Aorta (tissue), 5 donors: ENCODE measurements around the gene TNPO2. TPM values are rescaled to one million over a fixed set of nuclear protein-coding genes. Genes with fewer than 3 reads are reported as not detected.

Source experiments
- ATAC-seq: fragments of 200-7000 bp; cut with Tn5 transposase; one replicate; pipeline ENCODE4 v1.9.1; 2022; ENCODE audit warnings: moderate library complexity; ENCODE audit not compliant: low FRiP score
- DNase-seq, 2 donors: peaks; one replicate each; pipeline ENCODE4 v3.0.0-alpha.2; 2020
- H3K27ac ChIP-seq, 2 donors: one replicate each; pipeline ENCODE4 v1.5.1; 2013; ENCODE audit warnings: low read length in 2 of 2, mild to moderate bottlenecking in 2 of 2, moderate library complexity in 2 of 2, control low read depth in 1 of 2, inconsistent platforms in 1 of 2, low read depth in 1 of 2
- H3K27me3 ChIP-seq, 2 donors: one replicate each; pipeline ENCODE4 v1.6.1; 2013; ENCODE audit warnings: control low read depth in 1 of 2, low read length in 1 of 2, mild to moderate bottlenecking in 1 of 2, moderate library complexity in 1 of 2; ENCODE audit not compliant: insufficient read depth in 2 of 2, control insufficient read depth in 1 of 2
- H3K36me3 ChIP-seq, 2 donors: one replicate each; pipeline ENCODE4 v1.6.1; 2013; ENCODE audit warnings: control low read depth in 1 of 2, low read length in 1 of 2, mild to moderate bottlenecking in 1 of 2; ENCODE audit not compliant: insufficient read depth in 2 of 2, control insufficient read depth in 1 of 2
- H3K4me1 ChIP-seq, 2 donors: one replicate each; pipeline ENCODE4 v1.6.1; 2013; ENCODE audit warnings: low read length in 2 of 2, control low read depth in 1 of 2, mild to moderate bottlenecking in 1 of 2, moderate library complexity in 1 of 2; ENCODE audit not compliant: insufficient read depth in 2 of 2, control insufficient read depth in 1 of 2
- H3K4me3 ChIP-seq, 2 donors: one replicate each; pipeline ENCODE4 v1.5.1; 2013; ENCODE audit warnings: low read length in 2 of 2, control low read depth in 1 of 2, mild to moderate bottlenecking in 1 of 2
- H3K9me3 ChIP-seq: one replicate; pipeline ENCODE4 v1.6.1; 2013; ENCODE audit warnings: mild to moderate bottlenecking, low read length; ENCODE audit not compliant: control insufficient read depth
- WGBS, 2 donors: extraction: QIAGEN DNeasy Blood & Tissue Kit; methylation state at CpG; one replicate each; pipeline ENCODE4 v1.1.7; 2013; 5-methylcytosine and 5-hydroxymethylcytosine counted together
- intact Hi-C, 2 donors: fragments of 100-400 bp; cut with DNase I; formaldehyde crosslinking; loops; one replicate each; pipeline versions ENCODE4 v1.14.2 to v1.15.0; 2022
- polyA plus RNA-seq, 2 donors: library from polyadenylated mRNA; stranded (reverse); fragments of 200-250 nt; gene quantifications; one replicate each; pipeline ENCODE4 v1.2.3, GENCODE V29; 2013
- total RNA-seq, 2 donors: library from RNA; stranded (reverse); fragmentation: NEBNext Ultra II Directional; extraction: Animal tissue kit (Norgen Biotek cat#: 25700); gene quantifications; one replicate each; pipeline ENCODE4 v1.2.1, GENCODE V29; 2021
- donor health status: healthy with polysubstance abuse.
- donor health status: Bipolar disorder and iron deficiency.
- donor health status: DM: no; HTN: no; CAD: no.
- donor health status: DM: no; HTN: no; CAD: no.
- donor health status: DM: yes; HTN: yes; CAD: no.

Gene TNPO2
- total and polyA plus RNA-seq, 4 donors: 15.2 to 71.8 (median 50.0) TPM

DNA sequence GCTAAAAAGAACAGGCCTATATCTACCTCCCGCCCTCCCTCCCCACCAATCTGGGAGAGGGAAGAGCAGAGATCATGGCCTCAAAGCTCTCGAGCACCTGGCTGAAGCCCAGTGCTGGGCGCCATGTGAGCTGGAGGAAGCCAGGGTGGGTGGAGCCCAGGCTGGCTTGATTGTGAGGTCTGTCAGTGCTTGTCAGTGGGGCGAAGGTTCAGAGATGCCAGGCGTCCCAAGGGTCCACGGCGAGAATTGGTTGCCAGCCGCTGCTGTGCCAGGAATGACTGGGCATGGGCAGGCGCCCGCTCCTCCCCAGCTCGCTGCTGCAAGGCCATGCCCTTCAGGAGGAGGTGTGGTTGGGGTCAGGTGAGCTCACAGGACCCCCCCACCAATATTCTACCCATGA lies 39.4 kb upstream of the TNPO2 start:
- Histone ChIP-seq H3K27me3 (no peaks in the 10 kb centered on the region), H3K9me3 (no peaks in the 10 kb centered on the region), H3K36me3 (peaks cover 0 to 2% of the 10 kb centered on the region in 2 donors), H3K4me1 (no peaks in the 10 kb centered on the region), H3K27ac (no peak overlapping the region), H3K4me3 (no peak overlapping the region)
- intact Hi-C loops: loop anchor here (5.0 kb wide), 2 partner anchors 34 to 39 kb away; partner anchors contain the start of genes PRDX2 (in 1 of the 2) and THSD8 (in 1 of the 2)
- 73 to 86% methylated on average over 11 of the region's 11 CpGs for WGBS, 2 donors
- ATAC-seq (no peak), DNase-seq (no peak)

DNA sequence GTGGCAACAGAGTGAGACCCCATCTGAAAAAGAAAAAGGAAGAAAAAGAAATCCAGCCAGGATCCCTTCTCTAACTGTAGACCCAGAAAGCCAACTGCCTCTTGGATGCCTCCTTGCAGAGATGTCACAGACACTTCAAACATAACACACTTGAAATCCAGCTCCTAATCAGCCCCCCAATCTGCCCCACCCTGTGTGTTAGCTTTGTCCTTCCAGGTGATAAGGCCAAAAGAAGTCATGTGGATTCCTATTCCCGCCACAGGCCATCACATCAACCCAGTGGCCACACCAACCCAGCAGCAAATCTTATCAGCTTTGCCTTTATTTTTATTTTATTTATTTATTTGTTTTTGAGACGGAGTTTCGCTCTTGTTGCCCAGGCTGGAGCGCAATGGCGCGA lies 36.0 kb upstream of the TNPO2 start:
- 84 to 92% methylated on average over 6 of the region's 6 CpGs for WGBS, 2 donors
- DNase-seq (no peak), ATAC-seq (no peak)
- peaks cover 0 to 2% of the 10 kb centered on the region in 2 donors for H3K36me3 ChIP-seq
- H3K9me3 ChIP-seq: no peaks in the 10 kb centered on the region
- no peaks in the 10 kb centered on the region for H3K4me1 ChIP-seq
- no peak overlapping the region for H3K4me3 ChIP-seq
- no peak overlapping the region for H3K27ac ChIP-seq
- no peaks in the 10 kb centered on the region for H3K27me3 ChIP-seq
- intact Hi-C loops: loop anchor here (1.0 to 5.0 kb wide), 3 partner anchors 38 to 88 kb away; partner anchors contain the start of genes PRDX2 (in 1 of the 2) and THSD8 (in 1 of the 2)

DNA sequence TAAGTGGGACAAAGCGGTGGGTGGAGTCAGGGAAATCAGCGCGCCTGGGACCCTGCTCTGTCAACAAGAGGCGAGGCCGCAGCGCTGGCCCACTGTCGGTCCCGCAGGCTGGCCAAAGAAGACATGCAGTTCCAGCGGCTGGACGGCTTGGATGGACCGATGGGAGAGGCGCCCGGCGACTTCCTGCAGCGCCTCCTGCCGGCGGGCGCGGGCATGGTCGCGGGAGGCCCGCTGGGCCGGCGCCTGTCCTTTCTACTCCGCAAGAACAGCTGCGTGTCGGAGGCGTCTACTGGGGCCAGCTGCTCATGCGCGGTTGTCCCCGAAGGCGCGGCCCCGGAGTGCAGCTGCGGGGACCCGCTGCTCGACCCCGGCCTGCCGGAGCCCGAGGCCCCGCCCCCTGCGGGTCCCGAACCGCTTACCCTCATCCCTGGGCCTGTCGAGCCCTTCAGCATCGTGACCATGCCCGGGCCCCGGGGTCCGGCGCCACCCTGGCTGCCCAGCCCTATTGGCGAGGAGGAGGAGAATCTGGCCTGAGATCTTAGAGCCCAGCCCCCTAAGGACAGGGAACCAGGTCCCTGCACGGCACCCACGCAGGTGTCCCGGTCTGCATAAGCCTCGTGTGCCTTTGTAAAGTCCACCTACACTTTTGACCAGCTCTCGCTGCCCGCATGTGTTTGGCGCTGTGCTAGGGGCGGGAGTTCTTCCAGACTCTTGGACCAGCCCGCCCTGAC lies 34.0 kb upstream of the TNPO2 start:
- DNase-seq: peak; percentile 83 to 91
- no peaks in the 10 kb centered on the region for H3K27me3 ChIP-seq
- no peaks in the 10 kb centered on the region for H3K9me3 ChIP-seq
- H3K27ac ChIP-seq: no peak overlapping the region
- no peak overlapping the region for H3K4me3 ChIP-seq
- peak; percentile 84 for ATAC-seq
- H3K36me3 ChIP-seq: no peaks in the 10 kb centered on the region
- WGBS, 2 donors: 3% methylated on average over 50 to 60 of the region's 60 CpGs
- intact Hi-C loops: no loop called here
- H3K4me1 ChIP-seq: no peaks in the 10 kb centered on the region

DNA sequence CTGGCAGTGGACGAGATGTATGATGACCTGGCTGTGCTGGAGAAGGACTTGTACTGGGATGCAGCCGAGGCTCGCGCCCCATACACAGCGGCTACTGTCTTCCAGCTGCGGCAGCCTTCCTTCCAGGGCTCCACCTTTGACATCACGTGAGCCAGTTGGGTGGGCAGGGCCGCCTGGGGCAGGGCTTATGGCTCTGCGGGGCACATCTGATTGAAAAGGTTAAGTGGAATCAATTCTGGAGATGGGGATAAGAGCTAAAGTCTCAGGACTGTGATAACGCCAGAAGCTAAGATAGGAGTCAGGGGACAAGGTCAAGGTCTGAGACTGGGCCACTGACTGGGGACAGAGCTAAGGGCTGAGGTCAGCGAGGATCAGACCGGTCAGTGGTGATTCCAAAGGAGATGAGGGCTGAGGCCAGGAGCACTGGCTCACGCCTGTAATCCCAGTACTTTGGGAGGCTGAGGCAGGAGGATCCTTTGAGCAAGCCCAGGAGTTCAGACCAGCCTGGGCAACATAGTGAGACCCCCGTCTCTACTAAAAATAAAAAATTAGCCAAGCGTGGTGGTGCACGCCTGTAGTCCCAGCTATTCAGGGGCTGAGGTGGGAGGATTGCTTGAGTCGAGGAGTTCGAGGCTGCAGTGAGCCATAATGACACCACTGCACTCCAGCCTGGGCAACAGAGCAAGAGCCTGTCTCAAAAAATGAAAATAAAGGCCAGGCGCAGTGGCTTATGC lies 32.6 kb upstream of the TNPO2 start:
- no peak overlapping the region for H3K4me3 ChIP-seq
- no peak overlapping the region for H3K27ac ChIP-seq
- H3K36me3 ChIP-seq: no peaks in the 10 kb centered on the region
- H3K27me3 ChIP-seq: no peaks in the 10 kb centered on the region
- WGBS, 2 donors: 88% methylated on average over 19 of the region's 19 CpGs
- intact Hi-C loops: no loop called here
- no peaks in the 10 kb centered on the region for H3K4me1 ChIP-seq
- ATAC-seq (no peak), DNase-seq (no peak)
- H3K9me3 ChIP-seq: no peaks in the 10 kb centered on the region

DNA sequence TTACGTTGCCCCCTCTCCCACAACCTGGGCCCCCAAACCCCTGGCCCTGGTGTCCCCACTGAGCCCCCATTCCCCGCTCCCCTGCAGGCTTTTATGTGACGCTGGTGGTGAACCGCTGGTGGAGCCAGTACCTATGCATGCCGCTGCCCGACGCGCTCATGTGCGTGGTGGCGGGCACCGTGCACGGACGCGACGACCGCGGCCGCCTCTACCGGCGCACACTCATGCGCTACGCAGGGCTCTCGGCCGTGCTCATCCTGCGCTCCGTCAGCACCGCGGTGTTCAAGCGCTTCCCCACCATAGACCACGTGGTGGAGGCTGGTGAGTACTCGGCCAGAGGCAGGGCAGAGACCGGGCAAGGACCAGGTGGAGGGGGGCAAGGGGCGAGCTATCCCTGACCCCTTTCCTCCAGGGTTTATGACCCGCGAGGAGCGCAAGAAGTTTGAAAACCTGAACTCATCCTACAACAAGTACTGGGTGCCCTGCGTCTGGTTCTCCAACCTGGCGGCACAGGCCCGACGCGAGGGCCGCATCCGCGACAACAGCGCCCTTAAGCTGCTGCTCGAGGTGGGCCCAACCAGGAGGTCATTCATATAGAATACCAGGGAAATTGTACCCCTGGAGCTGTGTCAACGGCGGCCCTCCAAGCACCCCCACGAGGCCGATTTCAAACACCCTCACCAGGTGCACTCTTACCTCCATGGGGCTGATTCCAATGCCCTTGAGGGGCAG lies 30.9 kb upstream of the TNPO2 start:
- Histone ChIP-seq H3K27ac (no peak overlapping the region), H3K4me1 (no peaks in the 10 kb centered on the region), H3K9me3 (no peaks in the 10 kb centered on the region), H3K4me3 (no peak overlapping the region), H3K27me3 (no peaks in the 10 kb centered on the region), H3K36me3 (no peaks in the 10 kb centered on the region)
- intact Hi-C loops: no loop called here
- DNase-seq (no peak), ATAC-seq (no peak)
- WGBS, 2 donors: 67 to 68% methylated on average over 49 to 50 of the region's 50 CpGs

DNA sequence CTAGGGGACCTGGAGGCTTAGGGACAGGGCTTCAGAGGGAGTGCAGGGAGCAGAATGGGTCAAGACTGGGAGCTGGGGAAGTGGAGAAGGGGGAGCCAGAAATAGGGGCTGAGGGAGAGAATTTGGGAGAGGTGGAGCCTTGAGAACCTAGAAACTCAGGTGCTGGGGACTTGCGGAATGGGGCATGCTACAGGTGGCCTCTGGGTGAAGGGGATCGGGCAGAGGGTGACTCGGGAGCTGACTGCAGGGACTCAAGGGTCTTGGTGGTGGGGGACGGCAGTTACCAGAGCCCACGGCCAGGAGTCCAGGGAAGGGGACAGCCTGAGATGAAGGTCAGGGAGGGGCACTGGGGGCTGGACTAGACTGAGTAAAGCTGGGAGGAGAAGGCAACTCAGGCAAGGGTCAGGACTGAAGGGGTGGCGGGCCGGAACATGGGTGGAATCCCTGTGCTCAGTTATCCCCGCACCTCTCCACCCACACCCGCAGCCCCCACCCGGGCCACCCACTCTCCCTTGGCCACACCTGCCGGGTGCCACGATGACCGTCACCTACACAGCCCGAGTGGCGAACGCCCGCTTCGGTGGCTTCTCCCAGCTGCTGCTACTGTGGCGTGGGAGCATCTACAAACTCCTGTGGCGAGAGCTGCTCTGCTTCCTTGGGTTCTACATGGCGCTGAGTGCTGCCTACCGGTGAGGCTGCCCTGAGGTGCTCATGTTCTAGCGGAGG lies 28.5 kb upstream of the TNPO2 start:
- no peaks in the 10 kb centered on the region for H3K9me3 ChIP-seq
- peaks cover 3 to 4% of the 10 kb centered on the region in 2 donors for H3K36me3 ChIP-seq
- ATAC-seq: no peak
- H3K27ac ChIP-seq: no peak overlapping the region
- WGBS, 2 donors: 81% methylated on average over 20 to 23 of the region's 23 CpGs
- no peaks in the 10 kb centered on the region for H3K4me1 ChIP-seq
- no peak overlapping the region for H3K4me3 ChIP-seq
- no peaks in the 10 kb centered on the region for H3K27me3 ChIP-seq
- DNase-seq: no peak
- intact Hi-C loops: no loop called here

DNA sequence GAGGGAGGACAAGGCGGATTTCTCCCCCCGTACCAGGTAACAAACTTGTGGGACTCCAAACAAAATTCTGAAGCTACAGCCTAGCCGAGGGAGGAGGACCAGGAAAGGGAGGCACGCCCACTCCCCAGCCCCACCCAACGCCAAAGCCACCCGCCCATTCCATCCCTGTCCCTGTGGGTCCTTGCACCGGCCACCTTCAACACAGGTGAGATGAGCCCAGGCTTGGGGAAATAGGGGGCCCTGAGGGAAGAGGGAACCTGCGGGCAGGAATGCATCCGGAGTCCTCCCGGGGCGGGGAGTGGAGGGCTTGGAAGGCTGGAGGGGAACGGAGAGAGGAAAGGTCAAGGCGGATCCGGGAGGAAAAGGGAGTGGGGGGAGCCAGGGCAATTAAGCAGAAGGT lies 27.9 kb upstream of the TNPO2 start, which contains the start of gene BEST2:
BEST2 (plus strand) TSS at position 157 of the 400 bp plus-strand sequence. CDS start 802 bp downstream, outside the sequence.
- no peak for ATAC-seq
- H3K27me3 ChIP-seq: no peaks in the 10 kb centered on the region
- peaks cover 3 to 5% of the 10 kb centered on the region in 2 donors for H3K36me3 ChIP-seq
- no peaks in the 10 kb centered on the region for H3K9me3 ChIP-seq
- no peak within 1 kb of the TSS for H3K4me3 ChIP-seq
- intact Hi-C loops: no loop called here
- WGBS, 2 donors: 55% methylated on average over 14 of the region's 14 CpGs
- H3K4me1 ChIP-seq: no peaks in the 10 kb centered on the region
- H3K27ac ChIP-seq: no peak within 1 kb of the TSS
- DNase-seq: no peak

DNA sequence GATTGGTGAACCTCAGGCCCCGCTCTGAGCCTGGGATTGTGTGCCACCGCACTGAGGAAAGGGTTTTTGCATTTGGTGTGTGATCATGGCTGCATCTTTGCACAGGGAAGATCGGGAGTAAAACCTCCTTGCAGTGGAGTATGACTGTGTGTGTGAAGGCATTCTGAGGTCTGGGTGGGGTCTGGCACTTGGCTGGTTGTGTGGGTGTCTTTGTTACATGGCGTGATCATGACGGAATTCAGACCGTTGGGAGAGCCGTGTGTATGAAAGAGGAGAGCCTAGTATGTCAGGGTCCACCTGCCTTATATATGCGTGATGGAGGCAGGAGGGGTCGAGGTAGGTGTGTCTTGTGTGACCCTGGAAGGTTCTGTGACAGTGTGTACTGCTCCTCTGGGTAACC lies 27.1 kb upstream of the TNPO2 start:
- H3K9me3 ChIP-seq: no peaks in the 10 kb centered on the region
- no peak for ATAC-seq
- DNase-seq: no peak
- H3K4me3 ChIP-seq: no peak overlapping the region
- no peak overlapping the region for H3K27ac ChIP-seq
- H3K4me1 ChIP-seq: no peaks in the 10 kb centered on the region
- H3K27me3 ChIP-seq: no peaks in the 10 kb centered on the region
- H3K36me3 ChIP-seq: peaks cover 3 to 5% of the 10 kb centered on the region in 2 donors
- 66 to 70% methylated on average over 9 of the region's 9 CpGs for WGBS, 2 donors
- intact Hi-C loops: no loop called here
